Activated T-helper 1 cell treated with anti-CD3 and anti-CD28 coated beads, Interleukin-2, amount 50 U/mL, for 16 hours (primary cell): ENCODE measurements around the gene SEC11A.
"Not testable (repeated sequence)": the region's sequence is repeated elsewhere in the genome, so short reads cannot be mapped to it uniquely, and the experiment has no call there.

Experiments
- DNase-seq, 2 donors: peaks; one replicate each; pipeline ENCODE4 v3.0.0-alpha.2; 2020; ENCODE audit warnings: low read depth in 1 of 2, low spot score in 1 of 2

The SEC11A gene

GRCh38 chr15:84643838-84644237, 72.1 kb downstream of the SEC11A start:
- DNase-seq: no peak

- DNase-seq: not testable (repeated sequence)
Measured at GRCh38 chr15:84642640-84643039, 73.3 kb downstream of the SEC11A start.

GRCh38 chr15:84641871-84642270, 74.1 kb downstream of the SEC11A start:
- not testable (repeated sequence) for DNase-seq

- DNase-seq: no peak
Measured at GRCh38 chr15:84638103-84638502, 77.8 kb downstream of the SEC11A start.

- DNase-seq: no peak
Measured at GRCh38 chr15:84634228-84634837, 81.6 kb downstream of the SEC11A start.

GRCh38 chr15:84633311-84634227, 82.4 kb downstream of the SEC11A start:
- DNase-seq: peak; percentile 38 to 49

- no peak for DNase-seq
Measured at GRCh38 chr15:84631706-84632272, 84.2 kb downstream of the SEC11A start.

- DNase-seq: no peak
Measured at GRCh38 chr15:84629033-84629432, 86.9 kb downstream of the SEC11A start.

- no peak for DNase-seq
Measured at GRCh38 chr15:84625123-84625522, 90.8 kb downstream of the SEC11A start.

- no peak for DNase-seq
Measured at GRCh38 chr15:84624359-84624758, 91.6 kb downstream of the SEC11A start.

GRCh38 chr15:84621358-84621979, 94.5 kb downstream of the SEC11A start:
- no peak for DNase-seq

- DNase-seq: no peak
Measured at GRCh38 chr15:84620626-84621025, 95.3 kb downstream of the SEC11A start.
